SJSA1 (cell line): ENCODE results near the gene KPNA2. TPM values are rescaled to one million over a fixed set of nuclear protein-coding genes. Genes with fewer than 3 reads are reported as not detected.
"Not testable (repeated sequence)": the region's sequence is repeated elsewhere in the genome, so short reads cannot be mapped to it uniquely, and the experiment has no call there.

Experiments used
- DNase-seq, 2 experiments: peaks; one replicate each; pipeline ENCODE4 v3.0.0-alpha.2; 2015 to 2020; ENCODE audit warnings: low spot score in 2 of 2, low read depth in 1 of 2
- H3K27ac ChIP-seq: fragments of 250-450 bp; sonication (Bioruptor Pico); 2 replicates; pipeline ENCODE4 v1.5.1; 2020; ENCODE audit warnings: mild to moderate bottlenecking, moderate library complexity
- H3K27me3 ChIP-seq: fragments of 250-450 bp; sonication (Bioruptor Pico); replicated peaks from 2 replicates; pipeline ENCODE4 v1.5.1; 2020; ENCODE audit warnings: mild to moderate bottlenecking, moderate library complexity
- H3K36me3 ChIP-seq: fragments of 250-450 bp; sonication (Bioruptor Pico); 2 replicates; pipeline ENCODE4 v1.5.1; 2020; ENCODE audit warnings: mild to moderate bottlenecking
- H3K4me1 ChIP-seq: fragments of 250-450 bp; sonication (Bioruptor Pico); replicated peaks from 2 replicates; pipeline ENCODE4 v1.6.1; 2021; ENCODE audit warnings: mild to moderate bottlenecking
- H3K4me3 ChIP-seq: fragments of 250-450 bp; sonication (Bioruptor Pico); 2 replicates; pipeline ENCODE4 v1.5.1; 2020; ENCODE audit warnings: mild to moderate bottlenecking
- H3K9me3 ChIP-seq: fragments of 250-450 bp; sonication (Bioruptor Pico); replicated peaks from 2 replicates; pipeline ENCODE4 v1.5.1; 2020; ENCODE audit warnings: mild to moderate bottlenecking
- total RNA-seq: library from RNA; depleted of rRNA; stranded (reverse); fragments of >200 nt; shearing (Covaris generic); gene quantifications from 2 replicates; pipeline ENCODE4 v1.2.3, GENCODE V29; 2014

Gene KPNA2
- total RNA-seq, 1 experiment from 2014 or later: 338 TPM

DNA sequence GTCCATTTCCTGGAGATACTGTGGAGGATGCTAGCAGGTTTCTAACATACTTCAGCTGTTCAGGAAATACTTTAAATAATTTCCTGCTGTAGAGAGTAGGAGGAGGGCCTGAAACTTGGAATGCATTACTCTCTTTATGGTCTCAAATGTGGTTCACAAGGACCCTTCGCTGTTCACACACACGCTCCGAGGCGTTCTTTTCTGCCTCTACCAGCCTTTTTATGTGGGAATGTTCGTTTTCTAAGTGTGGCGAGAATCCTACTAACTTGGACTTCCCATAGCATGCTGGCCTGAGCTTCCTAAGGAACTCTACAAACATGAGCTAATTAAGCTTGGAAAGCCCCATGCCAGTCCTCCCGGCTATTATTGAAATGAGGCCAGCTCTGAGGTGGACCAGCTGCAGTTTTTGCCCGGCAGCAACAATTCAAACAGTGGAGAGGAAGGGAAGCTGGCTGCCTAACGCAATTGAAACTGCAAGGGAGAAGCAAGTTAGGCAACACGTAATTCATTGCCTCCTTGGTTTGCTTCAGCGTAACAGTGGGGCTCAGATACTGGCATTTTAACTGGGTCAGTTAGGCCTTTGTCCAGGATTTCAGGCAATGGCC is 18.9 kb downstream of the KPNA2 start:
- H3K4me1 ChIP-seq: peaks cover 19% of the 10 kb centered on the region
- H3K27me3 ChIP-seq: no peaks in the 10 kb centered on the region
- no peaks in the 10 kb centered on the region for H3K36me3 ChIP-seq
- no peaks in the 10 kb centered on the region for H3K9me3 ChIP-seq
- H3K4me3 ChIP-seq: no peak overlapping the region
- DNase-seq: peak in 1 of 2 experiments; percentile 62
- peak overlapping the region; percentile 58 for H3K27ac ChIP-seq

DNA sequence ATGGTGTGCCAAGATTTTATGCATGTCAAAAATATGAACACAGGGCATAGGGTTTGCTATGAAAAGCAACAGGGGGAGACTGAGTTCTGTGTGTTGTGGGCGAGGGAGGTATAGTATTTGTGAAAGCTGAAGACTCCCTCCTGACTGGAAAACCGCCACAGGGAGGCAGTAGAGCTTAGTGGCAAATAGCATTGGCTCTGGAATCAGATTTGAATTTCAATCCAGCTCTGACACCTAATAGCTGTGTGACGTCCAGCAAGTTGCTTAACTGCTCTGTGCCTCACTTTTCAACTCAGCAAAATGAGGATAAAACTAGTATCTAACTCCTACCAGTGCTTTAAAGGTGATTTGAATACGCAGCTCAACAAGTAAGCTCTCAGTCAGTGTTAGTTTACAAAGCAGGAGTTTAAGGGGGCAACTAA is 22.0 kb downstream of the KPNA2 start:
- Histone ChIP-seq H3K36me3 (no peaks in the 10 kb centered on the region), H3K4me3 (no peak overlapping the region), H3K9me3 (no peaks in the 10 kb centered on the region), H3K27me3 (no peaks in the 10 kb centered on the region), H3K27ac (no peak overlapping the region), H3K4me1 (peaks cover 23% of the 10 kb centered on the region)
- no peak for DNase-seq

DNA sequence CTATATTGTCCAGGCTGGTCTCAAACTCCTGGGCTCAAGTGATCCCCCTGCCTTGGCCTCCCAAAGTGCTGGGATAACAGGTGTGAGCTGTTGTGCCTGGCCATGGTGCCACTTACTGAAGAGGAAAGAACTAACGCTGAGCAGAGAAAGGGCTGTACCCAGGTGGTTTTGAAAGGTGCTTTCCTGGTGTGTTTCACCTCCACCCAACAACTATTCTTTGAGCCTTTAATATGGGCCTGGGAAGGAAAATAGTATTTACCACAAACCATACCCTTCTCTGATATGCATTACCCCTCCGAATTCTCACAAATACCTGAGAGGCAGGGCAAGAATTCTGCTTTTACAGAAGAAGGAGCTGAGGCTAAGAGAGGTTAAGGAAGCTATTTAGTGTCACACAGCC is 24.8 kb downstream of the KPNA2 start:
- H3K9me3 ChIP-seq: no peaks in the 10 kb centered on the region
- H3K4me1 ChIP-seq: peaks cover 3% of the 10 kb centered on the region; the same call in 1 of the 2 replicates
- no peaks in the 10 kb centered on the region for H3K36me3 ChIP-seq
- H3K27ac ChIP-seq: no peak overlapping the region
- no peak overlapping the region for H3K4me3 ChIP-seq
- H3K27me3 ChIP-seq: no peaks in the 10 kb centered on the region
- DNase-seq: no peak

DNA sequence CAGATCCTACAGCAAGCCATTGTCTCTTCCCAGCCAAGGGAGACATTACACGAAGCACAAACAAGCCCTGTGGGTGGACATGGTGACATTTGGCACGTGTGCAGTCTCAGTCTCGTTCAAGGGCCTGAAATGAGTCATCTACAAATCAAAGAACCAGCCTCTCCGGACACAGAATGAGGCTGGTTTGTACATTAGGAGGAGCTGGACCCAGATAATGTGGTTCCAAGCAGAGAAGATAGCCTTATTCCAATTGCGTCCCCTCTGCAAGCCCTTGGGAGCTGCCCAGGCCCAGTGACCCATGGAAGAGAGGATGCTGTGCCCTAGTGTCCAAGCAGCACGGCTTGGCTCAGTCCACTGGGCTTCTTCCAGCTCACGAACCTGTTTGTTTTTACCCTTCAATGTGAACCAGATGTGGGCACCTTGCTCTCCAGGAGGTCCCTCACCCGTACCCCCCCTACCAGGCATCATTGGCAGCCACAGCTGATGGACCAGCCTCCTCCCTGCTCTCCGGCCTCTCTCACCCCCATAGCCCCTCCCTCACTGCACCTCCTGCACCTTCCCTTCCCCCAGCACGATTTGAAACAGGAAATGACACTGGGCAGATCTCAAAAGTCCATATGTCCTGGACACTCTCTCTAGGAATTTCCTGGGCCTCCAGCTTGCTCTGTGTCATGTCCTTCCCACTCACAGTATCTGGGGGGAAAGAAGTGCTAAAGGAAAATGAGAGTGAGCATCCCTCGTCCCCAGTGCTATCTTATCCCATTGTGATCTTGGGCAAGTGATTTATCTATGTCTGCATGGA is 26.2 kb downstream of the KPNA2 start:
- Histone ChIP-seq H3K4me1 (peaks cover 3% of the 10 kb centered on the region; the same call in 1 of the 2 replicates), H3K27me3 (no peaks in the 10 kb centered on the region), H3K36me3 (no peaks in the 10 kb centered on the region), H3K4me3 (no peak overlapping the region), H3K27ac (no peak overlapping the region), H3K9me3 (no peaks in the 10 kb centered on the region)
- DNase-seq: no peak

DNA sequence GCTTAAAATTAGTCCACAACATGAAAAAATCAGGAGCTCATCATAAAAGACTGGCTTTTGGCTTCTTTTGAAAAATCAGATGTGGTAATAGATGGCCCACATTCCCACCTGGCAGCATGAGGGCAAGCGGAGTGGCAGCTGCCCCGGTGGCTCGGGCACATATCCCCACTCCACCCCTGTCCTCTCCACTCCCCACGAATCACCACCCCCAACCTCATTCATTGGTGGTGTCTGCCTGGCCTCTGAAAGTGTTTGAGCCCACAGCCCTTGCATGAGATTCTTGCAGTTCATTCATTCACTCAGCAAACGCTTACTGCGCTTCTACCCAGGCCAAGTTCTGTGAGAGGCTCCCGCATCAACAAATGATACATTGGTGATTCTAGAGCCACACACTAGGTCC is 29.8 kb downstream of the KPNA2 start:
- DNase-seq, H3K4me3 ChIP-seq, H3K36me3 ChIP-seq, H3K27me3 ChIP-seq, H3K9me3 ChIP-seq, H3K27ac ChIP-seq, H3K4me1 ChIP-seq: not testable (repeated sequence)

DNA sequence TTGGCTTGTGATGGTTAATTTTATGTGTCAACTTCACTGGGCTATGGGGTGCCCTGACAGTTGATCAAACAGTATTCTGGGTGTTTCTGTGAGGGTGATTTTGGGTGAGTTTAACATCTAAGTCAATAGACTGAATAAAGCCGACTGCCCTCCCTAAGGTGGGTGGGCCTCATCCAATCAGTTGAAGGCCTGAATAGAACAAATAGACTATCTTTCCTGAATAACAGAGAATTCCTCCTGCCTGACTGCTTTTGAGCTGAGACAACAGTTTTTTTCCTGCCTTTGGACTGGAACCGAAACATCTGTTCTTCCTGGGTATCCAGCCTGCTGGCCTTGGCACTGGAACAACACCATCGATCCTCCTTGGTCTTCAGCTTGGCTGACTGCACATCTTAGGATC is 33.0 kb downstream of the KPNA2 start:
- not testable (repeated sequence) for DNase-seq, H3K4me1 ChIP-seq, H3K27ac ChIP-seq, H3K4me3 ChIP-seq, H3K27me3 ChIP-seq, H3K36me3 ChIP-seq, H3K9me3 ChIP-seq

DNA sequence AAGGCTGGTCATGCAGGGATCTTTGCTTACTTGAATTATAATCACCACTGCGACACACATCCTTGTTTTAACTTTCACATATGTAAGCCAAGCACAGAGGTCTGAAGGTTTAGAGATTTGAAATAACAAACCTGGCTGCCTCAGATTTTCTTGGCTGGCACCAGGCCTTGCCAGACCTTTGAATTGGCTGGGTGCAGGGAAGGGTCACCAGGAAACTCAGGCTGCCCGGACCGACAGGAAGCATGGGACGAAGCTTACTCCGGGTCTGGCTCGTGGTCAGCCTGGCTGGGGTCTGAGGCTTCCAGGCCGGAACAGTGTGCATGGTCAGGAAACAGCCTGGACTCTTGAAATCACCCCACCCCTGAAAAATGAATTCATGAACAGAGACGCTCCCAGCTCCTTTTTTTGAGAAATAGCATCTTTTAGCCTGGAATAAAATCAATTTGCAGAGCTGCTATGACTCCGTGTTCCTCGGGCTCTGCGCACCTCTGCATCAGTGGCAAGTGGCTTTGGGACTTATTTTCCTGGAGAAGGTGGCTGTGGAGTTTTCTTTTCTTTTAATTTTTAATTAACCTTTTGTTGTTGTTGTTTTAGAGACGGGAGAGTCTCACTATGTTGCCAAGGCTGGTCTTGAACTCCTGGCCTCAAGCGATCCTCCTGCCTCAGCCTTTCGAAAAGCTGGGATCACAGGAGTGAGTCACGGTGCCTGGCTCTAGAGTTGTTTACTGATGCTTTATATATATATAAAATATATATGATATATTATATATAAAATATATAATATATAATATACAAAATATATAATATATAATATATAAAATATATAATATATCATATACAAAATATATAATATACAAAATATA is 35.3 kb downstream of the KPNA2 start:
- not testable (repeated sequence) for H3K4me1 ChIP-seq, H3K4me3 ChIP-seq, H3K9me3 ChIP-seq, H3K27me3 ChIP-seq, H3K36me3 ChIP-seq, H3K27ac ChIP-seq, DNase-seq

DNA sequence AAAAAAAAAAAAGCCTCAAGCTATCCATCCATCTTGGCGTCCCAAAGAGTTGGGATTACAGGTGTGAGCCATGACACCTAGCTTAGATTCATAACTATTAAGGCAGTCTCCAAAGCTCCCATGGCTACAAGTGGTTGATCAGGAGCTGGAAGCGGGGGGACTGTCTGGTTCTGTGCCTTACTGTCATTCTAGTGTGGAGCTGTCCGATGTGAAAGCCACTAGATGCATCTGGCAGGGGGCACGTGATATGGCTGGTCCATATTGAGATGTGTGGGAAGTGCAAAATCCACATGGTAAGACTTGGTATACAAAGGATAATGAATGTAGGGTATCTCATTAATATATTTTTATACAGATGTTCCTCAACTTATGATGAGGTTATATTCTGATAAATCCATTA is 38.7 kb downstream of the KPNA2 start:
- H3K27me3 ChIP-seq: no peaks in the 10 kb centered on the region
- H3K27ac ChIP-seq: no peak overlapping the region
- no peaks in the 10 kb centered on the region for H3K36me3 ChIP-seq
- 0 out of 2 replicates have a peak, but pooled peaks cover 2% of the 10 kb centered on the region for H3K4me1 ChIP-seq
- no peak for DNase-seq
- no peak overlapping the region for H3K4me3 ChIP-seq
- no peaks in the 10 kb centered on the region for H3K9me3 ChIP-seq

DNA sequence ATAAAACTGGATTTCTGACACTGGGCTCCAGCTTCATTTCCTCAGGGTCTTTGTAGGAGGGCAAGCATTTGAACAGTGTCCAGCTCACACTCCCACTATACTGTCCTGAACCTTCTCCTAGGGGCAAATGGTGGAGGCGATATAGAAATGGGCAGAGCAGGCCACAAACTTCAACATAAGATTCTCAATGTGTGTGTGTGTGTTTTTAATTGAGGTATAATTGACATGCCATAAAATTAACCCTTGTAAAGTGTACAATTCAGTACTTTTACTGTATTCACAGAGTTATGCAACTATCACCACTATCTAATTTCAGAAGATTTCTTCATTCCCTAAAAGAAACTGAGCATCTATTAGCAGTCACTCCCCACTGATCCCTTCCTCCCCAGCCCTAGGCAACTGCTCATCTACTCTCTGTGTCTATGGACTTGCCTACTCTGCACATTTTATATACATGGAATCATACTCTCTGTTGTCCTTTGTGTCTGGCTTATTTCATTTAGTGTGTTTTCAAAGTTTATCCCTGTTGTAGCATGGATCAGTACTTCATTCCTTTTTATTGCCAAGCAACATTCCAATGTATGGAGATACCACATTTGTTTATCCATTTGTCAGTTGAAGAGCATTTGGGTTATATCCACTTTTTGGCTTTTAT is 40.5 kb downstream of the KPNA2 start:
- H3K27ac ChIP-seq, H3K27me3 ChIP-seq, DNase-seq: not testable (repeated sequence)

DNA sequence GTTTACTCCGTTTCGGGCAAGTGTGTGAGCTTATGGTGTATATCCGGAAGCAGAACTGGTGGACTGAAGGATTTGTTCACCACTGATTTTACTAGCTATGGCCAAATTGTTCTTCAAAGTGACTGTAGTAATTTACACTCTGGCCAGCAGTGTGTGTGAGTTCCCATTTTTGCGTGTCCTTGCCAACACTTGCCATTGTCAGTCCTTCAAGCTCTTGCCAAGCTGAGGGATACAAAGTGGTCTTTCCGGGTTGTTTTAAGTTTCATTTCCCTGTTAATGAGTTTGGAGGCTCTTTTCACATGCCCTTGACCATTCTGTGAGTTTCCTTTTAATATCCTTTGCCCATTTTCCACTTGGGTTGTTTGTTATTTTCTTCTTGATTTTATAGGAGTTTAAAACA is 42.0 kb downstream of the KPNA2 start:
- not testable (repeated sequence) for H3K27me3 ChIP-seq, H3K4me3 ChIP-seq, H3K27ac ChIP-seq, H3K9me3 ChIP-seq, DNase-seq, H3K4me1 ChIP-seq, H3K36me3 ChIP-seq

More for the DNA sequence above, 40.5 kb downstream of the KPNA2 start:
- not testable (repeated sequence) for H3K36me3 ChIP-seq, H3K4me1 ChIP-seq, H3K9me3 ChIP-seq, H3K4me3 ChIP-seq

DNA sequence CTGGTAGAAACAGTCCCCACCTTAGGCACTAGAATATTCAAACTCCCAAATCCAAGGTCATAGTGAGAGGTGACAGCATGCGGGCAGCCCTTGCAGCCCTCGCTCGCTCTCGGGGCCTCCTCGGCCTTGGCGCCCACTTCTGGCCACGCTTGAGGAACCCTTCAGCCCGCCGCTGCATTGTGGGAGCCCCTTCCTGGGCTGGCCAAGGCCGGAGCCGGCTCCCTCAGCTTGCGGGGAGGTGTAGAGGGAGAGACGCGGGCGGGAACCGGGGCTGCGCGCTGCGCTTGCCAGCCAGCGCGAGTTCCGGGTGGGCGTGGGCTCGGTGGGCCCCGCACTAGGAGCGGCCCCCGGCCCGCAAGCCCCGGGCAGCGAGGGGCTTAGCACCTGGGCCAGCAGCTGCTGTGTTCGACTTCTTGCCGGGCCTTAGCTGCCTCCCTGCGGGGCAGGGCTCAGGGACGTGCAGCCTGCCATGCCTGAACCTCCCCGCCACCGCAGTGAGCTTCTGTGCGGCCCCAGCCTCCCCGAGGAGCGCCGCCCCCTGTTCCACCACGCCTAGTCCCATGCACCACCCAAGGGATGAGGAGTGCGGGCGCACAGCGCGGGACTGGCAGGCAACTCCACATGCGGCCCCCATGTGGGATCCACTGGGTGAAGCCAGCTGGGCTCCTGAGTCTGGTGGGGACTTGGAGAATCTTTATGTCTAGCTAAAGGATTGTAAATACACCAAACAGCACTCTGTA is 45.0 kb downstream of the KPNA2 start:
- Histone ChIP-seq H3K27ac (no peak overlapping the region), H3K27me3 (no peaks in the 10 kb centered on the region), H3K36me3 (no peaks in the 10 kb centered on the region), H3K9me3 (no peaks in the 10 kb centered on the region), H3K4me1 (0 out of 2 replicates have a peak, but pooled peaks cover 2% of the 10 kb centered on the region), H3K4me3 (no peak overlapping the region)
- DNase-seq: no peak

DNA sequence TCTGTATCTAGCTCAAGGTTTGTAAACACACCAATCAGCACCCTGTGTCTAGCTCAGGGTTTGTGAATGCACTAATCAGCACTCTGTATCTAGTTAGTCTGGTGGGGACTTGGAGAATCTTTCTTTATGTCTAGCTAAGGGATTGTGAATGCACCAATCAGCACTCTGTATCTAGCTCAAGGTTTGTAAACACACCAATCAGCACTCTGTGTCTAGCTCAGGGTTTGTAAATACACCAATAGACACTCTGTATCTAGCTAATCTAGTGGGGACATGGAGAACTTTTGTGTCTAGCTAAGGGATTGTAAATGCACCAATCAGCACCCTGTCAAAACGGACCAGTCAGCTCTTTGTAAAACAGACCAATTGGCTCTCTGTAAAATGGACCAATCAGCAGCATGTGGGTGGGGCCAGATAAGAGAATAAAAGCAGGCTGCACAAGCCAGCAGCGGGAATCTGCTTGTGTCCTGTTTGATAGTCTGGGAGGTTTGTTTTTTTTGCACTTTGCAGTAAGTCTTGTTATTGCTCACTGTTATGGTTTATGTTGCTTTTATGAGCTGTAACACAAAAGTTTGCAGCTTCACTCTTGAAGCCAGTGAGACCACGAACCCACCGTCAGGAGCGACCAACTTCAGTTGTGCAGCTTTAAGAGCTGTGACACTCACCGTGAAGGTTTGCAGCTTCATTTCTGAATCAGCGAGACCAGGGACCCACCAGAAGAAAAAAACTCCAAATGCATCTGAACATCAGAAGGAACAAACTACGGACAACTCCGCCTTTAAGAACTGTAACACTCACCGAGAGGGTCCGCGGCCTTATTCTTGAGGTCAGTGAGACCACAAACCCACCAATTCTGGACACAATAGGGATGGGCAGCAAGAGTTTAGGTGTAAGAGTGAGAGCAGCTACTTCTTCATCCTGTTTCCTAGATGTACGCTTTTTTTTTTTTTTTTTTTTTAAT is 46.0 kb downstream of the KPNA2 start:
- H3K4me3 ChIP-seq, H3K27ac ChIP-seq, H3K36me3 ChIP-seq, H3K4me1 ChIP-seq, H3K27me3 ChIP-seq, H3K9me3 ChIP-seq, DNase-seq: not testable (repeated sequence)
